H9 (cell line): Measurements from ENCODE around the gene SORCS2. TPM values are rescaled to one million over a fixed set of nuclear protein-coding genes. Genes with fewer than 3 reads are reported as not detected.

ENCODE experiments used
- DNase-seq: peaks from one replicate; pipeline ENCODE4 v3.0.0-alpha.2; 2017
- H2AFZ ChIP-seq: one replicate; pipeline ENCODE4 v1.6.1; 2013; ENCODE audit warnings: mild to moderate bottlenecking, low read length, control low read depth, moderate library complexity
- H2AK5ac ChIP-seq: 2 replicates; pipeline ENCODE4 v1.6.1; 2013; ENCODE audit warnings: low read length, control low read depth, mixed read lengths; ENCODE audit not compliant: insufficient read length
- H2BK120ac ChIP-seq: one replicate; pipeline ENCODE4 v1.6.1; 2013; ENCODE audit warnings: low read depth, mild to moderate bottlenecking, low read length, control low read depth, inconsistent platforms; ENCODE audit not compliant: poor library complexity, severe bottlenecking
- H2BK12ac ChIP-seq: 2 replicates; pipeline ENCODE4 v1.6.1; 2013; ENCODE audit warnings: low read length, control low read depth, mixed read lengths, low read depth; ENCODE audit not compliant: insufficient read length
- H2BK15ac ChIP-seq: 2 replicates; pipeline ENCODE4 v1.6.1; 2013; ENCODE audit warnings: low read depth, low read length, control low read depth
- H2BK20ac ChIP-seq: one replicate; pipeline ENCODE4 v1.6.1; 2013; ENCODE audit warnings: low read depth, mild to moderate bottlenecking, low read length, control low read depth, inconsistent platforms; ENCODE audit not compliant: poor library complexity, severe bottlenecking
- H2BK5ac ChIP-seq: 2 replicates; pipeline ENCODE4 v1.6.1; 2013; ENCODE audit warnings: low read length, control low read depth, mixed read lengths; ENCODE audit not compliant: insufficient read length
- H3K14ac ChIP-seq: 2 replicates; pipeline ENCODE4 v1.6.1; 2013; ENCODE audit warnings: low read length, control low read depth; ENCODE audit not compliant: insufficient read depth
- H3K18ac ChIP-seq: 2 replicates; pipeline ENCODE4 v1.6.1; 2013; ENCODE audit warnings: low read depth, mild to moderate bottlenecking, mixed read lengths, low read length, control low read depth; ENCODE audit not compliant: insufficient read length
- H3K23ac ChIP-seq: 2 replicates; pipeline ENCODE4 v1.6.1; 2013; ENCODE audit warnings: low read length, control low read depth, mixed read lengths, low read depth; ENCODE audit not compliant: insufficient read length
- H3K23me2 ChIP-seq: 2 replicates; pipeline ENCODE4 v1.6.1; 2013; ENCODE audit warnings: low read depth, mild to moderate bottlenecking, mixed read lengths, low read length, control low read depth; ENCODE audit not compliant: insufficient read length, poor library complexity, severe bottlenecking
- H3K27ac ChIP-seq: 2 replicates; pipeline ENCODE4 v1.5.1; 2013; ENCODE audit warnings: low read length, control low read depth, mixed read lengths, low read depth; ENCODE audit not compliant: insufficient read length
- H3K27me3 ChIP-seq: 2 replicates; pipeline ENCODE4 v1.6.1; 2013; ENCODE audit warnings: low read length, control low read depth, inconsistent platforms; ENCODE audit not compliant: insufficient read depth
- H3K4ac ChIP-seq: 2 replicates; pipeline ENCODE4 v1.6.1; 2013; ENCODE audit warnings: low read depth, mild to moderate bottlenecking, control low read depth, inconsistent platforms, low read length, moderate library complexity
- H3K4me1 ChIP-seq: 2 replicates; pipeline ENCODE4 v1.6.1; 2013; ENCODE audit warnings: low read length, control low read depth, inconsistent platforms; ENCODE audit not compliant: insufficient read depth
- H3K4me2 ChIP-seq: 2 replicates; pipeline ENCODE4 v1.6.1; 2013; ENCODE audit warnings: low read length, control low read depth, mixed read lengths; ENCODE audit not compliant: insufficient read length, insufficient read depth
- H3K56ac ChIP-seq: 2 replicates; pipeline ENCODE4 v1.6.1; 2013; ENCODE audit warnings: low read depth, mild to moderate bottlenecking, mixed read lengths, low read length, control low read depth; ENCODE audit not compliant: insufficient read length
- H3K79me1 ChIP-seq: 2 replicates; pipeline ENCODE4 v1.6.1; 2013; ENCODE audit warnings: low read depth, mild to moderate bottlenecking, moderate library complexity, low read length, control low read depth, inconsistent platforms; ENCODE audit not compliant: insufficient read depth, poor library complexity, severe bottlenecking
- H3K79me2 ChIP-seq: 2 replicates; pipeline ENCODE4 v1.6.1; 2013; ENCODE audit warnings: low read length, control low read depth, inconsistent platforms; ENCODE audit not compliant: insufficient read depth
- H3K9ac ChIP-seq: 2 replicates; pipeline ENCODE4 v1.6.1; 2013; ENCODE audit warnings: low read length, control low read depth, mixed read lengths; ENCODE audit not compliant: insufficient read length; ENCODE audit errors: extremely low read depth
- H3K9me3 ChIP-seq: one replicate; pipeline ENCODE4 v1.6.1; 2013; ENCODE audit warnings: low read depth, low read length, inconsistent platforms; ENCODE audit not compliant: control insufficient read depth
- H3T11ph ChIP-seq: one replicate; pipeline ENCODE4 v1.6.1; 2013; ENCODE audit warnings: mild to moderate bottlenecking, low read length, control low read depth, inconsistent platforms
- H4K20me1 ChIP-seq: one replicate; pipeline ENCODE4 v1.6.1; 2013; ENCODE audit not compliant: control insufficient read depth, insufficient read length, insufficient read depth
- H4K5ac ChIP-seq: 2 replicates; pipeline ENCODE4 v1.6.1; 2013; ENCODE audit warnings: low read depth, mild to moderate bottlenecking, mixed read lengths, low read length, control low read depth; ENCODE audit not compliant: insufficient read length
- H4K8ac ChIP-seq: replicated peaks from 2 replicates; pipeline ENCODE4 v1.6.1; 2013; ENCODE audit warnings: low read length, control low read depth, mixed read lengths, low read depth; ENCODE audit not compliant: insufficient read length
- H4K91ac ChIP-seq: 2 replicates; pipeline ENCODE4 v1.6.1; 2013; ENCODE audit warnings: low read depth, mild to moderate bottlenecking, moderate library complexity, mixed read lengths, low read length, control low read depth; ENCODE audit not compliant: insufficient read length
- H3K27ac Mint-ChIP-seq, 3 experiments: 2 replicates in 2 of 3; 3 replicates in 1 of 3; pipeline ENCODE4 v1.8.0; 2020 to 2021; ENCODE audit warnings: mixed read lengths in 3 of 3, mild to moderate bottlenecking in 1 of 3, moderate library complexity in 1 of 3
- H3K27me3 Mint-ChIP-seq: 2 replicates; pipeline ENCODE4 v1.8.0; 2021; ENCODE audit warnings: low read depth, mild to moderate bottlenecking, moderate library complexity, mixed read lengths
- H3K36me3 Mint-ChIP-seq, 3 experiments: 2 replicates in 2 of 3; 3 replicates in 1 of 3; pipeline ENCODE4 v1.8.0; 2020 to 2021; ENCODE audit warnings: low read depth in 3 of 3, mixed read lengths in 3 of 3; ENCODE audit not compliant: insufficient read depth in 1 of 3
- H3K4me1 Mint-ChIP-seq, 2 experiments: 2 replicates each; pipeline ENCODE4 v1.8.0; 2020; ENCODE audit warnings: mixed read lengths in 2 of 2
- H3K4me3 Mint-ChIP-seq, 2 experiments: 2 replicates in 1 of 2; 3 replicates in 1 of 2; pipeline ENCODE4 v1.8.0; 2020 to 2021; ENCODE audit warnings: mild to moderate bottlenecking in 2 of 2, mixed read lengths in 2 of 2, moderate library complexity in 1 of 2
- H3K9me3 Mint-ChIP-seq, 2 experiments: 2 replicates in 1 of 2; 3 replicates in 1 of 2; pipeline ENCODE4 v1.8.0; 2020; ENCODE audit warnings: mild to moderate bottlenecking in 2 of 2, mixed read lengths in 2 of 2, moderate library complexity in 1 of 2
- CTCF ChIP-seq: fragments of 200-600 bp; sonication (generic); conservative IDR thresholded peaks from 3 replicates; pipeline ENCODE4 v1.8.0; 2021; ENCODE audit warnings: antibody characterized with exemption, mild to moderate bottlenecking
- WGBS: extraction: QIAGEN DNeasy Blood & Tissue Kit; methylation state at CpG from one replicate; pipeline ENCODE4 v1.1.7; 2013; ENCODE audit warnings: missing lambda C conversion rate, low lambda C conversion rate, mixed read lengths; ENCODE audit not compliant: insufficient read length; ENCODE audit errors: extremely low coverage; 5-methylcytosine and 5-hydroxymethylcytosine counted together
- total RNA-seq: library from RNA; stranded (reverse); gene quantifications from 2 replicates; pipeline ENCODE4 v1.2.1, GENCODE V29; 2021

The SORCS2 gene
- total RNA-seq, 1 experiment from 2014 or later, result 0.57 TPM

DNA sequence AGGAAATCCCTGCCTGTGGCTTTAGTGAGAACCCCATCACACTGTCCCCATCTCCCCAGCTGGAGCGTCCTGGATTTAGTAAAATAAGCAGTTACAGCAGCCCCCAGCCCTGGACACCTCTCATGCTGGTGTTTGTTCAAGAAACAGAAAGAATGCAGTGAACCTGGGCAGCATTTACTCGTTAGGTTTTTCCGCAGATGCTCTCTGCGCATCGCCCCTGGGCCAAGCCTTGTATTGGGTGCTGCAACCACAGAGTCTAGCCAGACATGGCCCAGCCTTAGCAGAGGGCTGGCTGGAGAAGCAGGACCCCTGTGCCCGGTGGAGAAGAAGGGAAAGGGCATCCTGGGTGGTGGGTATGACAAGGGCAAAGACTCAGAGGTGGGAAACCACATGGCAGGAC lies 378.7 kb downstream of the SORCS2 start:
- Mint-ChIP-seq H3K9me3 (peaks cover 5 to 8% of the 10 kb centered on the region in 2 experiments), H3K4me3 (no peak overlapping the region), H3K4me1 (peaks cover 11 to 14% of the 10 kb centered on the region in 2 experiments), H3K36me3 (peaks cover 0 to 5% (median 3%) of the 10 kb centered on the region in 3 experiments; a peak in 3 of 7 replicates), H3K27ac (peak overlapping the region in 2 of 3 experiments; percentile 49 to 59; a peak in 2 of 7 replicates), H3K27me3 (no peaks in the 10 kb centered on the region; the same call in none of the 2 replicates)
- no peaks in the 10 kb centered on the region for H3K79me1 ChIP-seq
- H3K56ac ChIP-seq, result no peak overlapping the region
- no peaks in the 10 kb centered on the region for H4K20me1 ChIP-seq
- H3K4me2 ChIP-seq, result no peak overlapping the region
- no peak overlapping the region; the same call in 1 of the 2 replicates for H3K14ac ChIP-seq
- H4K91ac ChIP-seq, result no peak overlapping the region
- TF ChIP-seq CTCF, result no peak
- no peak overlapping the region for H2AK5ac ChIP-seq
- no peaks in the 10 kb centered on the region for H3K27me3 ChIP-seq
- no peaks in the 10 kb centered on the region; the same call in 1 of the 2 replicates for H3K4me1 ChIP-seq
- no CpG with 5 or more reads among the region's 6 CpGs for WGBS
- no peak overlapping the region for H4K5ac ChIP-seq
- no peaks in the 10 kb centered on the region for H3K79me2 ChIP-seq
- H3K23ac ChIP-seq, result no peak overlapping the region
- H3K9me3 ChIP-seq, result peaks cover under 1% of the 10 kb centered on the region
- H3K9ac ChIP-seq, result no peak overlapping the region
- H3K4ac ChIP-seq, result no peak overlapping the region
- H2BK12ac ChIP-seq, result no peak overlapping the region
- no peak overlapping the region for H2AFZ ChIP-seq
- H3K27ac ChIP-seq, result no peak overlapping the region
- no peak overlapping the region for H2BK20ac ChIP-seq
- no peak overlapping the region for H3K18ac ChIP-seq
- no peak overlapping the region for H2BK120ac ChIP-seq
- H3T11ph ChIP-seq, result no peak overlapping the region
- H2BK5ac ChIP-seq, result no peak overlapping the region
- H3K23me2 ChIP-seq, result no peaks in the 10 kb centered on the region
- H2BK15ac ChIP-seq, result no peak overlapping the region
- no peak overlapping the region for H4K8ac ChIP-seq
- no peak for DNase-seq
